HCT116 (cell line): Measurements from ENCODE around the gene DDX1.

Source experiments
- ATF3 ChIP-seq: IDR thresholded peaks from 2 replicates; pipeline ENCODE4 v1.6.1; 2012
- CBX3 ChIP-seq: IDR thresholded peaks from 2 replicates; pipeline ENCODE4 v1.6.1; 2012; ENCODE audit warnings: low read depth
- EZH2 ChIP-seq: fragments of 200-600 bp; sonication (generic); IDR thresholded peaks from 2 replicates; pipeline ENCODE4 v1.6.1; 2017; ENCODE audit warnings: antibody characterized with exemption, mixed run types
- EZH2phosphoT487 ChIP-seq: fragments of 200-600 bp; IDR thresholded peaks from 2 replicates; pipeline ENCODE4 v1.6.1; 2018; ENCODE audit warnings: antibody characterized with exemption, borderline replicate concordance
- JUND ChIP-seq: IDR thresholded peaks from 2 replicates; pipeline ENCODE4 v1.6.1; 2012
- POLR2AphosphoS5 ChIP-seq: IDR thresholded peaks from 2 replicates; pipeline ENCODE4 v1.6.1; 2011; ENCODE audit warnings: mild to moderate bottlenecking, low read depth, low read length, moderate library complexity
- YY1 ChIP-seq: IDR thresholded peaks from 2 replicates; pipeline ENCODE4 v1.6.1; 2011; ENCODE audit warnings: low read length, low read depth, moderate library complexity, mild to moderate bottlenecking; ENCODE audit not compliant: insufficient replicate concordance; ENCODE audit errors: extremely low read depth
- TF ChIP-seq, protein P1 (sequence below), 3 experiments: fragments of 200-600 bp in 1 of 3; sonication (generic) in 1 of 3; IDR thresholded peaks in 2 of 3; conservative IDR thresholded peaks in 1 of 3; 2 replicates each; pipeline ENCODE4 v1.5.1; 2012 to 2017; ENCODE audit warnings: low read depth in 2 of 3, low read length in 2 of 3, antibody characterized with exemption in 1 of 3, borderline replicate concordance in 1 of 3, control low read depth in 1 of 3, mild to moderate bottlenecking in 1 of 3, mixed read lengths in 1 of 3, mixed run types in 1 of 3, moderate library complexity in 1 of 3; ENCODE audit not compliant: insufficient read depth in 1 of 3

GRCh38 chr2:15624903-15625302 is 33.2 kb downstream of the DDX1 start:
- no peak for TF ChIP-seq EZH2phosphoT487
- no peak for TF ChIP-seq YY1
- TF ChIP-seq POLR2AphosphoS5, result no peak
- TF ChIP-seq, protein P1, sequence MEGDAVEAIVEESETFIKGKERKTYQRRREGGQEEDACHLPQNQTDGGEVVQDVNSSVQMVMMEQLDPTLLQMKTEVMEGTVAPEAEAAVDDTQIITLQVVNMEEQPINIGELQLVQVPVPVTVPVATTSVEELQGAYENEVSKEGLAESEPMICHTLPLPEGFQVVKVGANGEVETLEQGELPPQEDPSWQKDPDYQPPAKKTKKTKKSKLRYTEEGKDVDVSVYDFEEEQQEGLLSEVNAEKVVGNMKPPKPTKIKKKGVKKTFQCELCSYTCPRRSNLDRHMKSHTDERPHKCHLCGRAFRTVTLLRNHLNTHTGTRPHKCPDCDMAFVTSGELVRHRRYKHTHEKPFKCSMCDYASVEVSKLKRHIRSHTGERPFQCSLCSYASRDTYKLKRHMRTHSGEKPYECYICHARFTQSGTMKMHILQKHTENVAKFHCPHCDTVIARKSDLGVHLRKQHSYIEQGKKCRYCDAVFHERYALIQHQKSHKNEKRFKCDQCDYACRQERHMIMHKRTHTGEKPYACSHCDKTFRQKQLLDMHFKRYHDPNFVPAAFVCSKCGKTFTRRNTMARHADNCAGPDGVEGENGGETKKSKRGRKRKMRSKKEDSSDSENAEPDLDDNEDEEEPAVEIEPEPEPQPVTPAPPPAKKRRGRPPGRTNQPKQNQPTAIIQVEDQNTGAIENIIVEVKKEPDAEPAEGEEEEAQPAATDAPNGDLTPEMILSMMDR (IDR thresholded peaks at IDR 0.05 in 2 of 3, conservative IDR thresholded peaks at IDR 0.05 in 1 of 3; ENCODE audit: borderline replicate concordance in 1 of 3, insufficient read depth in 1 of 3, low read depth in 2 of 3, low read length in 2 of 3), result no peak
- no peak for TF ChIP-seq JUND
- no peak for TF ChIP-seq EZH2
- TF ChIP-seq ATF3, result no peak
- no peak for TF ChIP-seq CBX3
